ENCODE results near the gene CALML4. TPM values are rescaled to one million over a fixed set of nuclear protein-coding genes. Genes with fewer than 3 reads are reported as not detected.

Gene CALML4
- total and polyA plus RNA-seq, 2 experiments from 2014 or later, result 49.6 to 79.8 TPM

GRCh38 chr15:68152342-68152741, 52.8 kb downstream of the CALML4 start:
- 98% methylated on average over 2 of the region's 2 CpGs for WGBS (ENCODE audit: low lambda C conversion rate, missing lambda C conversion rate)
- Histone ChIP-seq H3K9me2 (replicated peaks; ENCODE audit: insufficient read depth) (no peaks in the 10 kb centered on the region), H3K36me3 (replicated peaks; ENCODE audit: insufficient read depth, low read depth) (no peaks in the 10 kb centered on the region)

GRCh38 chr15:68151277-68151676, 53.9 kb downstream of the CALML4 start:
- DNase-seq (ENCODE audit: low spot score), result no peak
- no peaks in the 10 kb centered on the region for H3K36me3 ChIP-seq (replicated peaks; ENCODE audit: insufficient read depth, low read depth)
- H3K27ac ChIP-seq, result no peak overlapping the region
- no peak for TF ChIP-seq EZH2phosphoT487 (IDR thresholded peaks at IDR 0.05; ENCODE audit: low read depth, severe bottlenecking, unreplicated experiment)
- no peak for TF ChIP-seq CTCF (IDR thresholded peaks at IDR 0.05; ENCODE audit: poor library complexity)
- no peak for TF ChIP-seq EZH2 (IDR thresholded peaks at IDR 0.05; ENCODE audit: borderline replicate concordance)
- no peak overlapping the region for H2AFZ ChIP-seq
- H3K4me3 ChIP-seq, result no peak overlapping the region
- no peaks in the 10 kb centered on the region for H3K9me3 ChIP-seq (ENCODE audit: low read depth)
- H3K4me2 ChIP-seq, result no peak overlapping the region
- H4K20me1 ChIP-seq (ENCODE audit: insufficient read depth, poor library complexity, severe bottlenecking), result peaks cover 2% of the 10 kb centered on the region
- no peaks in the 10 kb centered on the region for H3K27me3 ChIP-seq
- no peaks in the 10 kb centered on the region for H3K4me1 ChIP-seq (ENCODE audit: insufficient read depth)
- H3K9me2 ChIP-seq (replicated peaks; ENCODE audit: insufficient read depth), result no peaks in the 10 kb centered on the region
- 86% methylated on average over 1 of the region's 1 CpG for WGBS (ENCODE audit: low lambda C conversion rate, missing lambda C conversion rate)
- peaks cover 37% of the 10 kb centered on the region for H3K79me2 ChIP-seq

More at GRCh38 chr15:68152342-68152741, 52.8 kb downstream of the CALML4 start:
- no peaks in the 10 kb centered on the region for H3K9me3 ChIP-seq (ENCODE audit: low read depth)
- no peak overlapping the region for H3K4me2 ChIP-seq
- H3K27ac ChIP-seq, result no peak overlapping the region
- no peaks in the 10 kb centered on the region for H3K4me1 ChIP-seq (ENCODE audit: insufficient read depth)
- no peaks in the 10 kb centered on the region for H3K27me3 ChIP-seq
- peaks cover 33% of the 10 kb centered on the region for H3K79me2 ChIP-seq
- H3K4me3 ChIP-seq, result no peak overlapping the region
- no peak overlapping the region for H2AFZ ChIP-seq
- no peak for TF ChIP-seq CTCF (IDR thresholded peaks at IDR 0.05; ENCODE audit: poor library complexity)
- H4K20me1 ChIP-seq (ENCODE audit: insufficient read depth, poor library complexity, severe bottlenecking), result no peaks in the 10 kb centered on the region
- DNase-seq (ENCODE audit: low spot score), result no peak

GRCh38 chr15:68150187-68150586, 54.9 kb downstream of the CALML4 start:
- TF ChIP-seq EZH2phosphoT487 (IDR thresholded peaks at IDR 0.05; ENCODE audit: low read depth, severe bottlenecking, unreplicated experiment), result no peak
- no peak for TF ChIP-seq EZH2 (IDR thresholded peaks at IDR 0.05; ENCODE audit: borderline replicate concordance)
- no peak for TF ChIP-seq CTCF (IDR thresholded peaks at IDR 0.05; ENCODE audit: poor library complexity)
- no peaks in the 10 kb centered on the region for H3K9me2 ChIP-seq (replicated peaks; ENCODE audit: insufficient read depth)
- peaks cover 33% of the 10 kb centered on the region for H3K79me2 ChIP-seq
- H3K27me3 ChIP-seq, result no peaks in the 10 kb centered on the region
- DNase-seq (ENCODE audit: low spot score), result no peak
- no peak overlapping the region for H3K4me2 ChIP-seq
- no peaks in the 10 kb centered on the region for H3K4me1 ChIP-seq (ENCODE audit: insufficient read depth)
- no peaks in the 10 kb centered on the region for H3K36me3 ChIP-seq (replicated peaks; ENCODE audit: insufficient read depth, low read depth)
- 94% methylated on average over 1 of the region's 1 CpG for WGBS (ENCODE audit: low lambda C conversion rate, missing lambda C conversion rate)
- no peaks in the 10 kb centered on the region for H3K9me3 ChIP-seq (ENCODE audit: low read depth)
- H2AFZ ChIP-seq, result no peak overlapping the region
- no peak overlapping the region for H3K4me3 ChIP-seq
- H4K20me1 ChIP-seq (ENCODE audit: insufficient read depth, poor library complexity, severe bottlenecking), result peaks cover 2% of the 10 kb centered on the region
- H3K27ac ChIP-seq, result no peak overlapping the region

DNA sequence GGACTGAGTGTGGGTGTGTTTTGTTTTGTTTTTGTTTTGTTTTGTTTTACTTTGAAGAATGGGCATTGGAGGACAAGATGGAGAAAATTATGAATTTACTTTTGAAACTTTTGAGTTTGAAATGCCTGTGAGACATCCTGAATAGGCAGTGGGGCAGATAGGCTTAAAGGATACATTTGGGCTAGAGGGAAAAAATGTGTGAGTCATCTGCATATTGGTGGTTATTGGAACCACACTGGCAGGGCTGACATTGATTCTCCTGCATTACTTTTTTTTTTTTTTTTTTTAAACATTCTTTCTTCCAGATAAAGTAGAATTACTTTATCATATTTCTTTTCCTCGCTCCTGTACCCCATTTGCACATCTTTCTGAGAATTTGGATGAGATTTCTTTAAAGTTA, 56.1 kb downstream of the CALML4 start:
- Histone ChIP-seq H3K4me1 (ENCODE audit: insufficient read depth) (no peaks in the 10 kb centered on the region), H3K36me3 (replicated peaks; ENCODE audit: insufficient read depth, low read depth) (no peaks in the 10 kb centered on the region), H3K27me3 (no peaks in the 10 kb centered on the region), H3K9me2 (replicated peaks; ENCODE audit: insufficient read depth) (no peaks in the 10 kb centered on the region), H3K27ac (no peak overlapping the region), H3K9me3 (ENCODE audit: low read depth) (no peaks in the 10 kb centered on the region), H3K4me2 (no peak overlapping the region), H3K79me2 (peaks cover 41% of the 10 kb centered on the region), H4K20me1 (ENCODE audit: insufficient read depth, poor library complexity, severe bottlenecking) (peaks cover 2% of the 10 kb centered on the region), H3K4me3 (no peak overlapping the region), H2AFZ (no peak overlapping the region)
- 100% methylated on average over 1 of the region's 1 CpG for WGBS (ENCODE audit: low lambda C conversion rate, missing lambda C conversion rate)
- TF ChIP-seq EZH2 (IDR thresholded peaks at IDR 0.05; ENCODE audit: borderline replicate concordance) (no peak), EZH2phosphoT487 (IDR thresholded peaks at IDR 0.05; ENCODE audit: low read depth, severe bottlenecking, unreplicated experiment) (no peak), CTCF (IDR thresholded peaks at IDR 0.05; ENCODE audit: poor library complexity) (no peak)
- no peak for DNase-seq (ENCODE audit: low spot score)
